ENCODE data around the gene HSD17B4.
A peak's percentile ranks its signal among the peaks of the same experiment; 100 is the strongest.
"Not testable (repeated sequence)": the region's sequence is repeated elsewhere in the genome, so short reads cannot be mapped to it uniquely, and the experiment has no call there.

Gene HSD17B4

GRCh38 chr5:119452373-119453039, at the start of gene HSD17B4:
Gene HSD17B4, plus strand, starts transcription at chr5:119452497. Its CDS starts 79 bp downstream, at chr5:119452576.
- peak; percentile 95 for DNase-seq (ENCODE audit: low spot score)

GRCh38 chr5:119402555-119402954, 49.7 kb upstream of the HSD17B4 start:
- no peak for DNase-seq (ENCODE audit: low spot score)

- DNase-seq (ENCODE audit: low spot score): no peak
Observed at GRCh38 chr5:119404033-119404432, 48.3 kb upstream of the HSD17B4 start.

- no peak for DNase-seq (ENCODE audit: low spot score)
Observed at GRCh38 chr5:119405419-119405818, 46.9 kb upstream of the HSD17B4 start.

GRCh38 chr5:119406551-119407110, 45.7 kb upstream of the HSD17B4 start:
- DNase-seq (ENCODE audit: low spot score): no peak

- DNase-seq (ENCODE audit: low spot score): no peak
Observed at GRCh38 chr5:119409235-119409815, 43.0 kb upstream of the HSD17B4 start.

- no peak for DNase-seq (ENCODE audit: low spot score)
Observed at GRCh38 chr5:119410448-119411159, 41.7 kb upstream of the HSD17B4 start.

GRCh38 chr5:119411361-119412278, 40.7 kb upstream of the HSD17B4 start:
- DNase-seq (ENCODE audit: low spot score): peak; percentile 81

GRCh38 chr5:119412279-119413227, 39.7 kb upstream of the HSD17B4 start:
- DNase-seq (ENCODE audit: low spot score): no peak

- DNase-seq (ENCODE audit: low spot score): not testable (repeated sequence)
Observed at GRCh38 chr5:119414124-119414734, 38.1 kb upstream of the HSD17B4 start.

GRCh38 chr5:119417891-119418605, 34.2 kb upstream of the HSD17B4 start:
- no peak for DNase-seq (ENCODE audit: low spot score)

- no peak for DNase-seq (ENCODE audit: low spot score)
Observed at GRCh38 chr5:119418606-119419100, 33.6 kb upstream of the HSD17B4 start.

- DNase-seq (ENCODE audit: low spot score): no peak
Observed at GRCh38 chr5:119420169-119420568, 32.1 kb upstream of the HSD17B4 start.

GRCh38 chr5:119426057-119426456, 26.2 kb upstream of the HSD17B4 start:
- DNase-seq (ENCODE audit: low spot score): no peak

- no peak for DNase-seq (ENCODE audit: low spot score)
Observed at GRCh38 chr5:119427060-119427459, 25.2 kb upstream of the HSD17B4 start.

GRCh38 chr5:119427596-119427995, 24.7 kb upstream of the HSD17B4 start:
- DNase-seq (ENCODE audit: low spot score): not testable (repeated sequence)

- DNase-seq (ENCODE audit: low spot score): not testable (repeated sequence)
Observed at GRCh38 chr5:119428166-119428565, 24.1 kb upstream of the HSD17B4 start.

GRCh38 chr5:119428574-119428973, 23.7 kb upstream of the HSD17B4 start:
- not testable (repeated sequence) for DNase-seq (ENCODE audit: low spot score)

GRCh38 chr5:119432674-119433237, 19.5 kb upstream of the HSD17B4 start:
- not testable (repeated sequence) for DNase-seq (ENCODE audit: low spot score)

All from LoVo (cell line).